SK-N-MC (cell line): ENCODE results near the gene HLA-DMB.

Experiments
- EZH2 ChIP-seq: fragments of 200-600 bp; sonication (generic); IDR thresholded peaks from one replicate; pipeline ENCODE4 v1.6.1; 2017; ENCODE audit warnings: antibody characterized with exemption
- FOXP2 ChIP-seq: optimal IDR thresholded peaks from 2 replicates; pipeline ENCODE3; 2011; ENCODE audit warnings: mild to moderate bottlenecking, moderate library complexity; ENCODE audit not compliant: insufficient read depth; ENCODE audit errors: extremely low read length, control extremely low read depth
- POLR2AphosphoS5 ChIP-seq: IDR thresholded peaks from 2 replicates; pipeline ENCODE4 v1.6.1; 2012; ENCODE audit warnings: mild to moderate bottlenecking, low read depth, low read length, borderline replicate concordance

DNA sequence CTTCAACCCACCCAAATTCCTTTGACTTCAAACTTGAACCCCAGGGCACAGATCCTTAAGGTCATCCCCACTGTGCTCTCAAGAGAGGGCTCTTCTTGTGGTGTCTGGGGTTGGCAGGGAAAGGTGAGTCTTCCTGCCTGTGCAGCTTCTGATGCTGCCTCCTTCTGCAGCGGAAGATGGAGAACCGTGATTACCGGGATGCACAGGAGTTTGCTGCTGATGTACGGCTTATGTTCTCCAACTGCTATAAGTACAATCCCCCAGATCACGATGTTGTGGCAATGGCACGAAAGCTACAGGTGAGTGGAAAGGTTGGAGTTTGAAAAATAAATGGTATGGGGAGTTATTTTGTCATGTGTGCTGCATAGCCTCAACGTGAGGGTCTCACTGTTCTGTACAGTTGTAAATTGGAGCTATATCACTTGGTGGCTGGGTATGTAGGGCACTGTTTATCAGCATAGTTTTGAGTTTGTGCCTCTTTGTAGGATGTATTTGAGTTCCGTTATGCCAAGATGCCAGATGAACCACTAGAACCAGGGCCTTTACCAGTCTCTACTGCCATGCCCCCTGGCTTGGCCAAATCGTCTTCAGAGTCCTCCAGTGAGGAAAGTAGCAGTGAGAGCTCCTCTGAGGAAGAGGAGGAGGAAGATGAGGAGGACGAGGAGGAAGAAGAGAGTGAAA lies 36.6 kb upstream of the HLA-DMB start:
- TF ChIP-seq POLR2AphosphoS5 (no peak; the same call in 1 of the 2 replicates), EZH2 (no peak), FOXP2 (no peak)
